NT2/D1 (cell line): Measurements from ENCODE around the gene UMPS.

Experiments used
- DNase-seq: peaks from one replicate; pipeline ENCODE4 v3.0.0-alpha.2; 2011; ENCODE audit warnings: low read depth, low spot score
- H3K27me3 ChIP-seq: 2 replicates; pipeline ENCODE4 v1.6.0; 2011; ENCODE audit warnings: mild to moderate bottlenecking; ENCODE audit not compliant: insufficient read length, insufficient read depth
- H3K36me3 ChIP-seq: 2 replicates; pipeline ENCODE4 v1.6.1; 2011; ENCODE audit warnings: mild to moderate bottlenecking, low read length, mixed read lengths; ENCODE audit not compliant: insufficient read depth, insufficient read length
- H3K4me1 ChIP-seq: 2 replicates; pipeline ENCODE4 v1.5.1; 2011; ENCODE audit not compliant: insufficient read depth, insufficient read length
- H3K4me3 ChIP-seq: 2 replicates; pipeline ENCODE4 v1.5.1; 2011; ENCODE audit warnings: low read depth; ENCODE audit not compliant: insufficient read length
- H3K9ac ChIP-seq: 2 replicates; pipeline ENCODE4 v1.6.0; 2011; ENCODE audit warnings: low read depth; ENCODE audit not compliant: insufficient read length
- H3K9me3 ChIP-seq: 2 replicates; pipeline ENCODE4 v1.5.1; 2011; ENCODE audit warnings: mild to moderate bottlenecking, low read length; ENCODE audit not compliant: insufficient read depth
- SUZ12 ChIP-seq: IDR thresholded peaks from 2 replicates; pipeline ENCODE4 v1.6.1; 2011; ENCODE audit not compliant: insufficient read length, insufficient read depth; ENCODE audit errors: extremely low read depth
- YY1 ChIP-seq: IDR thresholded peaks from 2 replicates; pipeline ENCODE4 v1.6.1; 2011; ENCODE audit not compliant: insufficient read length, insufficient read depth
- ZNF274 ChIP-seq: IDR thresholded peaks from 2 replicates; pipeline ENCODE4 v1.6.1; 2011; ENCODE audit warnings: mild to moderate bottlenecking, low read depth, low read length

The UMPS gene

GRCh38 chr3:124764746-124765145 is 34.5 kb downstream of the UMPS start:
- TF ChIP-seq YY1 (no peak), SUZ12 (no peak), ZNF274 (no peak)
- H3K4me1 ChIP-seq, result no peaks in the 10 kb centered on the region
- H3K36me3 ChIP-seq, result peaks cover 76% of the 10 kb centered on the region
- H3K27me3 ChIP-seq, result no peaks in the 10 kb centered on the region
- no peak for DNase-seq
- no peak overlapping the region for H3K4me3 ChIP-seq
- no peaks in the 10 kb centered on the region for H3K9me3 ChIP-seq
- no peak overlapping the region for H3K9ac ChIP-seq

DNA sequence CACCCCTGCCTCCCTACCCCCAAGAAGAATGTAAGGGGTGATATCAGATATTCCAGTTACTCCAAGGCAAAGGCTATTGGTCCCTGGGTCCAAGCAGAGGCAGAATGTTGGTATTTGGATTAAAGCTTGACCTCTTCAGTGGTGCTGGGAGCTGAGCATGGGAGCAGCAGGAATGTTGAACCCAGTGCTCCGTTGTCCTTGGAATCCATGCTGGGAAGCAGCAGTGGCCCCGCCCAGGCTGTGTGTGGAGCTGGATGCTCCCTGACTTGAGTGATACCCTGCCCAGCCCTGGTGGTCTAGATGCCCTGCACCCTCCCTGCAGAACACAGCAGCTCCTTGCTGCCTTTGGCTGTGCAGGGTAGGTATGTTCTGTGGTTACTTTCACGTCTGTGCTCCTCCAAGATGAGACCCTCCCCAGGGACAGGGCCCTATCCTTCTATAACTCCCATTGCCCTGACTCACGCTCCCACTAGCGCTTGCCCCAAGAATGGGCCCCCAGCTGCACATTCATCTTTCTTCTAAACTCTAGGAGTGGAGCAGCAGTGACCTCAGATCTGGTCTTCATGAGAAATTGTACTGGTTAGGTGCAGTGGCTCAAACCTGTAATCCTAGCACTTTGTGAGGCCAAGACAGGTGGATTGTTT is 35.1 kb downstream of the UMPS start:
- H3K9ac ChIP-seq, result no peak overlapping the region
- peaks cover under 1% of the 10 kb centered on the region for H3K4me1 ChIP-seq
- DNase-seq, result no peak
- H3K36me3 ChIP-seq, result peaks cover 81% of the 10 kb centered on the region
- TF ChIP-seq YY1 (no peak), ZNF274 (no peak), SUZ12 (no peak)
- no peaks in the 10 kb centered on the region for H3K27me3 ChIP-seq
- H3K9me3 ChIP-seq, result no peaks in the 10 kb centered on the region
- H3K4me3 ChIP-seq, result no peak overlapping the region

DNA sequence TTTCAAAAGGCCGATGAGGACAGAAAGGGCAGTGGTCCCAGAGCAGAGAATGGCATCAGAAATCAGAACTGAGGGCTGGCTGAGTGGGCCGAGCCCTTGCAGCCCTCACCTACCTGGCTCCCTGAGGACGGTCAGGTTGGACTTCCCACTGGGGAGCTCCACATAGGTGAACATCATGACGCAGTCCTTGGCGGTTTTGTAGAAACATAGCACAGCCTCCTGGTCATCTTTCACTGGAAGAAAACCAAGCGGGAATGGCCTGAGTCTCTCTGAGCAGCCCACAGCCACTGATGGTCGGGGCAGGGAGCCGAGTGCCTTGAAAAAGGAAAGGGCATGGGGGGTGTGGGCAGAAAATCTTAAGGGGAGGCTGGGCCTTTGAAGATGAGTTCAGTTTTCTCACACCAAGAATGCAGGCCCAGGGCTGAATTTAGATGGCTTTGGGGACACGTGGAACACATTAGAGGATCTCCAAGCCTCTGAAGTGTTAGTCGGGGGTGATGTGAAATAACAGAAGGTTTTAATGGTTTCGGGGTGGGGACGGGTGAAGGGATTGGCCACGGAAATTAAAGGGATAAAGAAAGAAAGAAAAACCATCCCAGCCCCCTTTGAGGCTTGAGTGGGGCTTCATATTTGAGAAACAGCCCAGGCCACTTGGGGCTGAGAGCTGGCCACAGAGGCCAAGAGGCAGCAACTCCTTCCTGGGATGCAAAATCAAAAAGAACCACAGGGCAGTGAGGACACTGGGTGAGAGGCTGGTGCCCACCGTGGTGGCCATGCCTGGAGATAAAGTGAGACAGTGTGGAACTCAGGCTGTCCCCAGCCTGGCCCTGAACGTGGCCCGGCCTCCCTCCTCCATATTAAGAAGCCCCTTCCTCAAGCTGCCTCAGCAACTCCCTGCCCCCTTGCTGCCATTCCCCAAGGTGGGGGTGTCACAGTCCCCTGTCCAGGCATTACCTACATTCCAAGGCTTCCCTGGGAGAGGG is 36.2 kb downstream of the UMPS start:
- peaks cover 3% of the 10 kb centered on the region for H3K4me1 ChIP-seq
- TF ChIP-seq SUZ12 (no peak), YY1 (no peak), ZNF274 (no peak)
- H3K36me3 ChIP-seq, result peaks cover 84% of the 10 kb centered on the region
- no peak for DNase-seq
- H3K4me3 ChIP-seq, result no peak overlapping the region
- H3K9ac ChIP-seq, result no peak overlapping the region
- no peaks in the 10 kb centered on the region for H3K27me3 ChIP-seq
- H3K9me3 ChIP-seq, result no peaks in the 10 kb centered on the region

DNA sequence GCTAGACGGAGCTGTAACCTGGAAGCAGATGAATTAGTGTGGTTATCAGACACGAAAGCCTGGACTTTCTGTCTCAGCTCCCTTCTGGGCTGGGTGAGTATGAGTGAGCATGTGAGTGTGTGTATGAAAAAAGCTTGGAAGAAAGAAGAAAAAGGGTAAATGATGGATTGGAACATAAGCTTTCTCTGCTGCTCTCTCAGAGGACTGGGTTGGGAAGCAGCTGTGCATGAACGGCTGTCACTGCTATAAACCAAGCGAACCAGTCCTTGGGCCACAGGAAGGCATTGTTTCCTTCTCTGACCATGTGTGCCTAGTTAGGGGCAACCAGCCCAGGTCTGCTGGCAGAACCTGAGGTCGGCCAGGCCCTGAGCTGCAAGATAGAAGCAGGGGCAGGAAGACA is 37.0 kb downstream of the UMPS start:
- no peaks in the 10 kb centered on the region for H3K27me3 ChIP-seq
- no peak overlapping the region for H3K4me3 ChIP-seq
- H3K36me3 ChIP-seq, result peaks cover 88% of the 10 kb centered on the region
- H3K4me1 ChIP-seq, result peaks cover 6% of the 10 kb centered on the region
- no peak overlapping the region for H3K9ac ChIP-seq
- no peaks in the 10 kb centered on the region for H3K9me3 ChIP-seq
- DNase-seq, result no peak
- TF ChIP-seq SUZ12, result no peak
- TF ChIP-seq YY1, result no peak
- no peak for TF ChIP-seq ZNF274

GRCh38 chr3:124767691-124768090 is 37.4 kb downstream of the UMPS start:
- no peak overlapping the region for H3K9ac ChIP-seq
- no peaks in the 10 kb centered on the region for H3K27me3 ChIP-seq
- no peak overlapping the region for H3K4me3 ChIP-seq
- H3K9me3 ChIP-seq, result no peaks in the 10 kb centered on the region
- TF ChIP-seq SUZ12 (no peak), YY1 (no peak), ZNF274 (no peak)
- peaks cover 87% of the 10 kb centered on the region for H3K36me3 ChIP-seq
- peaks cover 6% of the 10 kb centered on the region for H3K4me1 ChIP-seq
- DNase-seq, result no peak

GRCh38 chr3:124768812-124769211 is 38.6 kb downstream of the UMPS start:
- no peak for DNase-seq
- peaks cover 85% of the 10 kb centered on the region for H3K36me3 ChIP-seq
- TF ChIP-seq ZNF274, result no peak
- no peak overlapping the region for H3K9ac ChIP-seq
- no peaks in the 10 kb centered on the region for H3K27me3 ChIP-seq
- no peak overlapping the region for H3K4me3 ChIP-seq
- H3K9me3 ChIP-seq, result no peaks in the 10 kb centered on the region
- peaks cover 10% of the 10 kb centered on the region for H3K4me1 ChIP-seq

DNA sequence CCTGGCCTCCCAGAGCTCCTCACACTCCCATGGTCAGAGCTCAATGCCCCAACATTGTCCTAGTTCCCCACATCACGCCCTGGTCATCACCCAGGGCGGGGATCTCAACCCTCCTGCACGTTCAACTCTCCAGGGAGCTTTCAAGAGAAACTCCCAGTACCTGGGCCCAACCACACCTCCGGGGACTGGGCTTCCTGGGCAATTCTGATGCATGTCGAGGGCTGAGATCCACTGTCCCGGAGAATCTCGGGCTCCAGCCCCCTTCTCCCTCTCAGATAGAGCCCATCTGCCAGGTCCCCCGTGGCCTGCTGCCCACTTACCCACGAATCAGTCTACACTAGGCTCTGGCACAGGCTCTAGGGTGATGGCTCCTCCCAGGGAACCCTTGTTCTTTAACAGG is 39.2 kb downstream of the UMPS start:
- Histone ChIP-seq H3K36me3 (peaks cover 81% of the 10 kb centered on the region), H3K9ac (no peak overlapping the region), H3K4me1 (peaks cover 12% of the 10 kb centered on the region), H3K9me3 (no peaks in the 10 kb centered on the region), H3K27me3 (no peaks in the 10 kb centered on the region), H3K4me3 (no peak overlapping the region)
- DNase-seq, result no peak
- no peak for TF ChIP-seq SUZ12
- no peak for TF ChIP-seq YY1
- no peak for TF ChIP-seq ZNF274
